Right lobe of liver (tissue), 6 donors: Measurements from ENCODE around the gene FPGS. TPM values are rescaled to one million over a fixed set of nuclear protein-coding genes. Genes with fewer than 3 reads are reported as not detected.
"Not testable (repeated sequence)": the region's sequence is repeated elsewhere in the genome, so short reads cannot be mapped to it uniquely, and the experiment has no call there.

Experiments
- ATAC-seq, 4 donors: fragments of 200-7000 bp; cut with Tn5 transposase; one replicate each; pipeline ENCODE4 v1.9.1; 2020; ENCODE audit warnings: mild to moderate bottlenecking in 4 of 4, moderate library complexity in 4 of 4
- DNase-seq, 3 donors: peaks; one replicate each; pipeline ENCODE4 v3.0.0-alpha.2; 2020
- H3K27ac ChIP-seq, 3 donors: fragments of 200-600 bp; one replicate each; pipeline ENCODE4 v1.8.0; 2022
- H3K27me3 ChIP-seq, 2 donors: fragments of 200-600 bp; one replicate each; pipeline ENCODE4 v1.8.0; 2022
- H3K36me3 ChIP-seq, 4 donors: fragments of 200-600 bp; sonication (generic) in 1 of 4; one replicate each; pipeline versions ENCODE4 v1.5.1 to v1.8.0; 2017 to 2022; ENCODE audit warnings: control low read depth in 1 of 4
- H3K4me1 ChIP-seq, 4 donors: fragments of 200-600 bp; sonication (generic) in 1 of 4; one replicate each; pipeline versions ENCODE4 v1.5.1 to v1.8.0; 2017 to 2022; ENCODE audit warnings: control low read depth in 1 of 4
- H3K4me3 ChIP-seq, 3 donors: fragments of 200-600 bp; one replicate each; pipeline ENCODE4 v1.8.0; 2022
- H3K9me3 ChIP-seq, 4 donors: fragments of 200-600 bp; sonication (generic) in 1 of 4; one replicate each; pipeline versions ENCODE4 v1.5.1 to v1.8.0; 2017 to 2022; ENCODE audit warnings: control low read depth in 1 of 4
- POLR2A ChIP-seq: fragments of 450-650 bp; IDR thresholded peaks from one replicate; pipeline ENCODE4 v1.6.1; 2017; ENCODE audit warnings: antibody characterized with exemption, mild to moderate bottlenecking
- WGBS: methylation state at CpG from one replicate; pipeline ENCODE4 v1.1.6; 2018; ENCODE audit warnings: low coverage, low lambda C conversion rate; ENCODE audit not compliant: insufficient coverage; ENCODE audit errors: missing lambda C conversion rate; 5-methylcytosine and 5-hydroxymethylcytosine counted together
- intact Hi-C, 2 donors: fragments of 100-400 bp; cut with DNase I; formaldehyde crosslinking; loops; one replicate each; pipeline versions ENCODE4 v1.11.2 to v1.14.1; 2022
- total RNA-seq, 6 experiments: library from RNA; depleted of rRNA in 2 of 6; stranded (reverse); fragments of >200 nt in 2 of 6; fragmentation: NEBNext Ultra II Directional in 3 of 6; extraction: Animal tissue kit (Norgen Biotek cat#: 25700) in 3 of 6; gene quantifications; one replicate each; pipeline versions ENCODE4 v1.1.0 to v1.2.4, GENCODE V29; 2016 to 2023
- TF ChIP-seq, protein P1 (sequence below), 4 donors: fragments of 200-600 bp in 3 of 4; fragments of 450-650 bp in 1 of 4; IDR thresholded peaks; one replicate each; pipeline versions ENCODE4 v1.5.1 to v1.8.0; 2016 to 2022; ENCODE audit warnings: antibody characterized with exemption in 4 of 4, mild to moderate bottlenecking in 2 of 4
- donor health status: DM: no; HTN: yes; CAD: no.
- donor health status: DM: no; HTN: no; CAD: no.
- donor health status: DM: no; HTN: no; CAD: no.
- donor health status: DM: no; HTN: yes; CAD: no.
- donor health status: DM: no; HTN: yes; CAD: no.

The FPGS gene
- total RNA-seq, 6 experiments from 2014 or later, result 44.3 to 68.5 (median 56.9) TPM

DNA sequence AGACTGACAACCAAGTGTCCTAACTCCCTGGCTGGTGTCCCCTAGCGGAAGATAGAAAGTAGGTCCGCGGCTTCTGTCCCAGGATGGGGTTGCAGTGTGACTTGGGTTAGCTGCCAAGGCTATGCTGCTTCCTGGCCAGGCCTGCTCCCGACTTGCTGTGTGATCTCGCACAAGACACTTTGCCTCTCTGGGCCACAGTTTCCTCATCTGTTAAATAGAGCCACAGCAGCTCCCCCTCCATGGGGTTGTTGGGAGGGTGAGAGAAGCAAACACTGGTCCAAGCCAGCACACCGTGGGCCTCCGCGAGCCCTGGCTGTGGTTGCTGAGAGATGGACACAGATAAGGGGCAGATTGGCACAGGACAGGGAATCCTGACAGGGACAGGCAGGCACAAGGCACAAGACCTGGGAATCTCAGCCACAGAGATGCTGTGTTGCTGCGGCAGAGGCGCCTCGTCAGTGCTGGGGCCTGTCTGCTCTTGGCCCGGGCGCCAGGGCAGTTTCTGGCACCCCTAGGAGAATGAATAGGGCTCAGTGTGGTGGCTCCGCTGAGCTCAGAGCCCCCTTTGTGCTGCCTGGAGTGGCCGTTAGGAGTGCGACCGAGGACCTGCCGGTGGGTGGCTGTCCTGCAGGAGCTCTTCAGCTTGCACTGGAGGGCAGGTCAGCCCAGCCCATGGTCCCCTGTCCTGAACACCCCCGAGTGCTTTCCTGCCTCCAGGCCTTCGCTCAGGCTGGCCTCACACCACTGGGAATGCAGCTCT, 22.4 kb upstream of the FPGS start:
- no peaks in the 10 kb centered on the region for H3K27me3 ChIP-seq
- no peak for TF ChIP-seq POLR2A
- TF ChIP-seq, protein P1, sequence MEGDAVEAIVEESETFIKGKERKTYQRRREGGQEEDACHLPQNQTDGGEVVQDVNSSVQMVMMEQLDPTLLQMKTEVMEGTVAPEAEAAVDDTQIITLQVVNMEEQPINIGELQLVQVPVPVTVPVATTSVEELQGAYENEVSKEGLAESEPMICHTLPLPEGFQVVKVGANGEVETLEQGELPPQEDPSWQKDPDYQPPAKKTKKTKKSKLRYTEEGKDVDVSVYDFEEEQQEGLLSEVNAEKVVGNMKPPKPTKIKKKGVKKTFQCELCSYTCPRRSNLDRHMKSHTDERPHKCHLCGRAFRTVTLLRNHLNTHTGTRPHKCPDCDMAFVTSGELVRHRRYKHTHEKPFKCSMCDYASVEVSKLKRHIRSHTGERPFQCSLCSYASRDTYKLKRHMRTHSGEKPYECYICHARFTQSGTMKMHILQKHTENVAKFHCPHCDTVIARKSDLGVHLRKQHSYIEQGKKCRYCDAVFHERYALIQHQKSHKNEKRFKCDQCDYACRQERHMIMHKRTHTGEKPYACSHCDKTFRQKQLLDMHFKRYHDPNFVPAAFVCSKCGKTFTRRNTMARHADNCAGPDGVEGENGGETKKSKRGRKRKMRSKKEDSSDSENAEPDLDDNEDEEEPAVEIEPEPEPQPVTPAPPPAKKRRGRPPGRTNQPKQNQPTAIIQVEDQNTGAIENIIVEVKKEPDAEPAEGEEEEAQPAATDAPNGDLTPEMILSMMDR (IDR thresholded peaks at IDR 0.05), result no peak
- DNase-seq (peak in 1 of 3 donors; percentile 55), ATAC-seq (no peak)
- H3K27ac ChIP-seq, result peak overlapping the region in 1 of 3 donors; percentile 33
- intact Hi-C loops, result loop anchor here in 1 of 2 donors (2.0 kb wide), 1 partner anchor 40 kb away; no protein-coding TSS in a partner anchor
- no peak overlapping the region for H3K4me3 ChIP-seq
- no peaks in the 10 kb centered on the region for H3K9me3 ChIP-seq
- no peaks in the 10 kb centered on the region for H3K36me3 ChIP-seq
- no peaks in the 10 kb centered on the region for H3K4me1 ChIP-seq
- 100% methylated on average over 1 of the region's 20 CpGs for WGBS

DNA sequence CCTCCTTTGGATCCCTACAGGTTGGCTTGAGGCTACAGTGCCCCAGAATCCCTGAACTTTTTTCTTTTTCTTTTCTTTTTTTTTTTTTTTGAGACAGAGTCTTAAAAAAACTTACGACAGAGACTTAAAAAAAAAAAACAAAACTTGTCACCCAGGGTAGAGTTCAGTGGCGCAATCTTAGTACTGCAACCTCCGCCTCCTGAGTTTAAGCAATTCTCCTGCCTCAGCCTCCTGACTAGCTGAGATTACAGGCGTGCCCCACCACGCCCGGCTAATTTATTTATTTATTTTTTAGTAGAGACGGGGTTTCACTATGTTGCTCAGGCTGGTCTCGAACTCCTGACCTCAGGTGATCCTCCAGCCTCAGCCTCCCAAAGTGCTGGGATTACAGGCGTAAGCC, 21.8 kb upstream of the FPGS start:
- H3K27ac ChIP-seq, result peak overlapping the region in 1 of 3 donors; percentile 33
- WGBS, result 44% methylated on average over 3 of the region's 9 CpGs
- intact Hi-C loops, result loop anchor here in 1 of 2 donors (2.0 kb wide), 1 partner anchor 40 kb away; no protein-coding TSS in a partner anchor
- not testable (repeated sequence) for H3K4me1 ChIP-seq, DNase-seq, H3K9me3 ChIP-seq, H3K4me3 ChIP-seq, H3K36me3 ChIP-seq, H3K27me3 ChIP-seq, ATAC-seq

DNA sequence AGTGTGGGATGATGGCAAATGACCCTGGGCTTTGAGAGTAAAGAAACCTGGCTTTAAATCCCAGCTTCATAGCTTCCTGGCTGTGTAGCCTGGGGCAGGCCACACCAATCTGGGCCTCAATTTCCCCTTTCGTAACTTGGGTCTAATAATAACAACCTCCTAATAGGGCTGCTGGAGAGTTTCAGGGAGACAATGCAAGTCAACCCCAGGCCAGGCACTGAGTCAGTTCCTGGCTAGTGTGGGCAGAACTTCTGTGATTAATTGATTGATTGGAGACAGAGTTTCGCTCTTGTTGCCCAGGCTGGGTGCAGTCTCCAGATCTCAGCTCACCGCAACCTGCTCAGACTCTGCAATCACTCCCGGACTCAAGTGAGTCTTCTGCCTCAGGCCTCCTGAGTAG, 20.9 kb upstream of the FPGS start:
- no peak for DNase-seq
- peaks cover 0 to 2% (median under 1%) of the 10 kb centered on the region in 4 donors for H3K4me1 ChIP-seq
- intact Hi-C loops, result loop anchor here in 1 of 2 donors (2.0 kb wide), 1 partner anchor 41 kb away; no protein-coding TSS in a partner anchor
- no peaks in the 10 kb centered on the region for H3K9me3 ChIP-seq
- no peak overlapping the region for H3K27ac ChIP-seq
- WGBS, result 100% methylated on average over 4 of the region's 4 CpGs
- no peaks in the 10 kb centered on the region for H3K27me3 ChIP-seq
- ATAC-seq, result no peak
- no peak for TF ChIP-seq POLR2A
- TF ChIP-seq, protein P1 (IDR thresholded peaks at IDR 0.05), result no peak
- no peaks in the 10 kb centered on the region for H3K36me3 ChIP-seq
- no peak overlapping the region for H3K4me3 ChIP-seq

DNA sequence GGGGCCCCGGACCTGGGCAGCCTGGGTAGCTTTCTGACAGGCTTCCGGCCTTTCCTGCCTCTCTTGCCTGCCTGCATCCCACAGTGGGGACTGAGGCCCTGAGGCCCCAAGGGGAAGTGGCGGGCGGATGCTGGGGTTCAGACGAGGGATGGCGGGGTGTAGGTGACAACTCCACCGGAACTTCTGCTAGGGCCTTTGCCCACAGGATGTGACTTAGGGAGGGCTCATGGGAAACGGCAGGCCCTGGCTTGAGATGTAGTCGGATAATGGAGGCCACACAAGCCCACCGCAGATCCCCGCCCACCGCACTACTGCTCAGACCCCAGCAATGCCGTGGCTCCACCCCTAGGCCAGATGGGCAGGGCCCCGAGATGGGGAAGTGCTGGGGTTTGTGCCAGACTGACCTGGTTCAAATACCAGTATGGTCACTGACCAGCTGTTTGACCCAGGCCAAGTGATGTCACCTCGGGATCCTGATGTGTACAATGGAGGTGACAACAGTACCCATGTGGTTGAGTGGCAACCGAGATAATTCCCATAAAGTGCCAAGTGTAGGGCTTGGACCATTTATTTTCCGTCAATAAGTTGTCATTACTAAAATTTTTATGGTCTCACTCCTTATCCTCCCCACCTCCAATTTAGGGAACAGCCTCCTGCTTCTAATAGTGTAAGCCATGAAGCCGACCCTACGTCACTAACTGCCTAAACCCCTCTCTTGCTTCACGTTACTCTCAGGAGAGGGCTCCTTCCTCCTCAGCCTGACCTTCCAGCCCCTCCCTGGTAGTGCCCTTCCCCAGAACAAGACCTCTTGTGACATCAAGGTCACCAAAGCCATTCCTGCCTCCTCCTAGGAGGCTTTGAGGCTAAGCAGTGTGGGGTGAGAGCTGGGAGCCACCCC, 19.3 kb upstream of the FPGS start:
- peak in 1 of 4 donors; percentile 21 for ATAC-seq
- intact Hi-C loops, result no loop called here
- DNase-seq, result peak in 2 of 3 donors; percentile 73

More for the DNA sequence above, 19.3 kb upstream of the FPGS start:
- no peaks in the 10 kb centered on the region for H3K27me3 ChIP-seq
- WGBS, result 68% methylated on average over 10 of the region's 20 CpGs
- H3K9me3 ChIP-seq, result no peaks in the 10 kb centered on the region
- TF ChIP-seq, protein P1 (IDR thresholded peaks at IDR 0.05), result no peak
- no peak for TF ChIP-seq POLR2A
- peaks cover 0 to 15% (median 9%) of the 10 kb centered on the region in 4 donors for H3K36me3 ChIP-seq
- H3K4me3 ChIP-seq, result no peak overlapping the region
- H3K4me1 ChIP-seq, result peaks cover 0 to 17% (median 7%) of the 10 kb centered on the region in 4 donors
- peak overlapping the region; percentile 21 to 51 (median 44) for H3K27ac ChIP-seq
